Measurements from ENCODE around the gene QPCTL.

Gene QPCTL

GRCh38 chr19:45682908-45683307 is 9.6 kb upstream of the QPCTL start:
- no peak for TF ChIP-seq FOXP2 (optimal IDR thresholded peaks at IDR 0.05; ENCODE audit: borderline replicate concordance, extremely low read depth, extremely low read length, insufficient read depth)
- TF ChIP-seq POLR2AphosphoS5 (IDR thresholded peaks at IDR 0.05; ENCODE audit: low read depth, low read length): no peak
- TF ChIP-seq SIN3A (IDR thresholded peaks at IDR 0.05; ENCODE audit: borderline replicate concordance, insufficient read depth, low read length): no peak
- TF ChIP-seq TAF1 (IDR thresholded peaks at IDR 0.05; ENCODE audit: borderline replicate concordance, insufficient read depth, low read length): no peak
- TF ChIP-seq REST (IDR thresholded peaks at IDR 0.05; ENCODE audit: insufficient read depth in 1 of 2, low read depth in 2 of 2, low read length in 2 of 2): no peak

GRCh38 chr19:45687599-45687998 is 4.9 kb upstream of the QPCTL start:
- no peak for TF ChIP-seq TAF1 (IDR thresholded peaks at IDR 0.05; ENCODE audit: borderline replicate concordance, insufficient read depth, low read length)
- no peak for TF ChIP-seq REST (IDR thresholded peaks at IDR 0.05; ENCODE audit: insufficient read depth in 1 of 2, low read depth in 2 of 2, low read length in 2 of 2)
- no peak for TF ChIP-seq SIN3A (IDR thresholded peaks at IDR 0.05; ENCODE audit: borderline replicate concordance, insufficient read depth, low read length)
- no peak for TF ChIP-seq POLR2AphosphoS5 (IDR thresholded peaks at IDR 0.05; ENCODE audit: low read depth, low read length)
- no peak for TF ChIP-seq FOXP2 (optimal IDR thresholded peaks at IDR 0.05; ENCODE audit: borderline replicate concordance, extremely low read depth, extremely low read length, insufficient read depth)

- TF ChIP-seq FOXP2 (optimal IDR thresholded peaks at IDR 0.05; ENCODE audit: borderline replicate concordance, extremely low read depth, extremely low read length, insufficient read depth): no peak
- peak in 1 of 2 experiments; percentile 57; a peak in 1 of 4 replicates for TF ChIP-seq REST (IDR thresholded peaks at IDR 0.05; ENCODE audit: insufficient read depth in 1 of 2, low read depth in 2 of 2, low read length in 2 of 2)
- peak; percentile 96 for TF ChIP-seq TAF1 (IDR thresholded peaks at IDR 0.05; ENCODE audit: borderline replicate concordance, insufficient read depth, low read length)
- TF ChIP-seq POLR2AphosphoS5 (IDR thresholded peaks at IDR 0.05; ENCODE audit: low read depth, low read length): peak; percentile 99
- TF ChIP-seq SIN3A (IDR thresholded peaks at IDR 0.05; ENCODE audit: borderline replicate concordance, insufficient read depth, low read length): 0 out of 2 replicates have a peak, but pooled peaks have one; percentile 16
Observed at GRCh38 chr19:45691516-45692186, 815 bp upstream of the QPCTL start, which contains the start of gene SNRPD2. TSS of gene SNRPD2 (minus strand) at chr19:45691953. CDS start at chr19:45691888, 65 bp downstream.

- no peak for TF ChIP-seq REST (IDR thresholded peaks at IDR 0.05; ENCODE audit: insufficient read depth in 1 of 2, low read depth in 2 of 2, low read length in 2 of 2)
- TF ChIP-seq TAF1 (IDR thresholded peaks at IDR 0.05; ENCODE audit: borderline replicate concordance, insufficient read depth, low read length): no peak
- no peak for TF ChIP-seq POLR2AphosphoS5 (IDR thresholded peaks at IDR 0.05; ENCODE audit: low read depth, low read length)
- no peak for TF ChIP-seq SIN3A (IDR thresholded peaks at IDR 0.05; ENCODE audit: borderline replicate concordance, insufficient read depth, low read length)
- no peak for TF ChIP-seq FOXP2 (optimal IDR thresholded peaks at IDR 0.05; ENCODE audit: borderline replicate concordance, extremely low read depth, extremely low read length, insufficient read depth)
Observed at GRCh38 chr19:45693106-45693788, 781 bp downstream of the QPCTL start.

Measured in PFSK-1 (cell line).